Right hindlimb (tissue), 1 donor: ENCODE data around the gene WNT11.

ENCODE experiments used
- DNase-seq: peaks from one replicate; pipeline ENCODE4 v3.0.0-alpha.2; 2018

WNT11 gene

GRCh38 chr11:76151556-76152085 lies 54.7 kb downstream of the WNT11 start:
- no peak for DNase-seq

GRCh38 chr11:76150141-76150540 lies 56.2 kb downstream of the WNT11 start:
- DNase-seq: no peak

- DNase-seq: no peak
Measured at GRCh38 chr11:76149713-76150112, 56.6 kb downstream of the WNT11 start.

GRCh38 chr11:76148941-76149613 lies 57.2 kb downstream of the WNT11 start:
- no peak for DNase-seq

GRCh38 chr11:76148231-76148630 lies 58.1 kb downstream of the WNT11 start:
- DNase-seq: no peak

GRCh38 chr11:76147106-76147740 lies 59.1 kb downstream of the WNT11 start:
- no peak for DNase-seq

- DNase-seq: no peak
Measured at GRCh38 chr11:76143274-76143673, 63.0 kb downstream of the WNT11 start.

GRCh38 chr11:76141901-76142588 lies 64.3 kb downstream of the WNT11 start:
- DNase-seq: no peak

GRCh38 chr11:76140912-76141574 lies 65.3 kb downstream of the WNT11 start:
- no peak for DNase-seq

GRCh38 chr11:76139314-76139713 lies 67.0 kb downstream of the WNT11 start:
- DNase-seq: no peak
